HL-60 (cell line): ENCODE data around the gene FOXE3.
"Not testable (repeated sequence)": the region's sequence is repeated elsewhere in the genome, so short reads cannot be mapped to it uniquely, and the experiment has no call there.

Source experiments
- DNase-seq, 2 experiments: peaks; one replicate each; pipeline ENCODE4 v3.0.0-alpha.2; 2010 to 2020; ENCODE audit warnings: low read depth in 1 of 2, low spot score in 1 of 2
- H3K27ac ChIP-seq: fragments of 250-450 bp; sonication (Bioruptor Pico); replicated peaks from 2 replicates; pipeline ENCODE4 v1.5.1; 2020; ENCODE audit warnings: mild to moderate bottlenecking, moderate library complexity
- H3K27me3 ChIP-seq: fragments of 250-450 bp; sonication (Bioruptor Pico); 2 replicates; pipeline ENCODE4 v1.5.1; 2021; ENCODE audit warnings: mild to moderate bottlenecking, moderate library complexity; ENCODE audit not compliant: insufficient read depth, poor library complexity, severe bottlenecking
- H3K4me3 ChIP-seq: replicated peaks from 2 replicates; pipeline ENCODE4 v1.5.1; 2011; ENCODE audit warnings: mild to moderate bottlenecking, control low read depth, low read length; ENCODE audit not compliant: insufficient read depth
- CTCF ChIP-seq: IDR thresholded peaks from one replicate; pipeline ENCODE4 v1.5.1; 2011; ENCODE audit warnings: low read length, control low read depth, inconsistent platforms; ENCODE audit not compliant: insufficient read depth
- GABPA ChIP-seq: IDR thresholded peaks from 2 replicates; pipeline ENCODE4 v1.6.1; 2012; ENCODE audit warnings: low read depth
- POLR2AphosphoS5 ChIP-seq: IDR thresholded peaks from 2 replicates; pipeline ENCODE4 v1.6.1; 2012; ENCODE audit warnings: low read depth
- REST ChIP-seq: IDR thresholded peaks from 2 replicates; pipeline ENCODE4 v1.6.1; 2012; ENCODE audit warnings: low read depth; ENCODE audit not compliant: insufficient replicate concordance
- SPI1 ChIP-seq: IDR thresholded peaks from 2 replicates; pipeline ENCODE4 v1.6.1; 2012; ENCODE audit warnings: low read depth, mild to moderate bottlenecking, borderline replicate concordance

FOXE3 gene

GRCh38 chr1:47450606-47451005 lies 34.5 kb downstream of the FOXE3 start:
- H3K27ac ChIP-seq = no peak overlapping the region
- no peak for DNase-seq
- no peak overlapping the region for H3K4me3 ChIP-seq
- no peak for TF ChIP-seq GABPA
- peaks cover 35% of the 10 kb centered on the region for H3K27me3 ChIP-seq

DNA sequence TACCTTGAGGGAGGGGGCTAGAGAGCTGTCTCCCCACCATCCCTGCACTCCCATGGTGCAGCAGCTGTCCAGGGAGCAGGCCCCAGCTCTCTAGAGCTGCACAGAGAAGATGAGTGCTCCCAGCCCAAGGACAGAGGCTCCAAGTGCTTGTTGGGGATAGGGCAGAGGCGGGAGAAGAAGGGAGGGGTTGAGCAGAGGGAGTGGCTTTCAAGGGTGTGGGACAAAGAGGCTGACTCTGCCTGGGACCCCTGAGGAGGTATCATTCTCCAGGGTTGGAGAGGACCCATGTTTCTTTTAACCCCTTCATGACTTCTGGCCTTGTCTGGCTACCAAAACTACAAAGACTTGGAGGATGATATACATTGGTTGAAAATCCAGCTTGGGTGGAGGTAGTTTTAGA lies 36.3 kb downstream of the FOXE3 start:
- no peak for DNase-seq
- Histone ChIP-seq H3K4me3 (no peak overlapping the region), H3K27ac (no peak overlapping the region), H3K27me3 (peaks cover 28% of the 10 kb centered on the region)
- no peak for TF ChIP-seq SPI1
- TF ChIP-seq POLR2AphosphoS5 = no peak
- TF ChIP-seq CTCF = no peak
- no peak for TF ChIP-seq REST
- TF ChIP-seq GABPA = no peak

DNA sequence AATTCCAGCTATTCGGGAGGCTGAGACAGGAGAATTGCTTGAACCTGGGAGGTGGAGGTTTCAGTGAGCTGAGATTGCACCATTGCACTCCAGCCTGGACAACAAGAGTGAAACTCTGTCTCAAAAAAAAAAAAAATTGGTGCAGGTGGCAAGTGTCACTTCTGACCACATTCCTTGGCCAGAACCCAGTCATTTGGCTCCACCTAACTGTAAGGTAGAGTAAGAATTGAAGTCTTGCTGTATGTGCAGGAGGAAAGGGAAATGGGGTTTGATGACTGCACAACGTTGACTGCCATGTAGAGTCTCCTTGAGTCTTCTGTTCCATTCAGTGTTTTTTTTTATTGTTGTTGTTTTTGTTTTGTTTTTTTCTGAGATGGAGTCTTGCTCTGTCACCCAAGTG lies 37.8 kb downstream of the FOXE3 start:
- H3K27ac ChIP-seq, DNase-seq, H3K4me3 ChIP-seq: not testable (repeated sequence)
- peaks cover 21% of the 10 kb centered on the region for H3K27me3 ChIP-seq

DNA sequence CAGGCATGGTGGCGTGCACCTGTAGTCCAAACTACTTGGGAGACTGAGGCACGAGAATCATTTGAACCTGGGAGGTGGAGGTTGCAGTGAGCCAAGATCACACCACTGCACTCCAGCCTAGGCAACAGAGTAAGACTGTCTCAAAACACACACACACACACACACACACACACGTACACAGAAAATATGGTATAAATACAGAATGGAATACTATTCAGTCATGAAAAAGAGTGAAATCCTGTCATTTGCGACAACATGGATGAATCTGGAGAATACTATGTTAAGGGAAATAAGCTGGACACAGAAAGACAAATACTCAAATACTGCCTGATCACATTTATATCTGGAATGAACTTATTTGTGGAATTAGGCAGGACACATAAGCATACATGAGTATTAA lies 40.2 kb downstream of the FOXE3 start:
- Histone ChIP-seq H3K27me3 (peaks cover 16% of the 10 kb centered on the region), H3K27ac (no peak overlapping the region), H3K4me3 (no peak overlapping the region)
- DNase-seq = no peak
- no peak for TF ChIP-seq SPI1
- TF ChIP-seq POLR2AphosphoS5 = no peak
- no peak for TF ChIP-seq REST
- TF ChIP-seq CTCF = no peak
- TF ChIP-seq GABPA = no peak

GRCh38 chr1:47457547-47457946 lies 41.5 kb downstream of the FOXE3 start:
- H3K4me3 ChIP-seq, DNase-seq, H3K27ac ChIP-seq: not testable (repeated sequence)
- H3K27me3 ChIP-seq = peaks cover 19% of the 10 kb centered on the region
